H1 (cell line): ENCODE data around the gene ADGRG7. TPM values are rescaled to one million over a fixed set of nuclear protein-coding genes. Genes with fewer than 3 reads are reported as not detected.

Source experiments
- CTCF ChIA-PET: fragments of 300-600 bp; sonication (Branson Sonifier 250); formaldehyde crosslinking; loops from one replicate; lab custom pipeline; 2021; ENCODE audit not compliant: partially characterized antibody; lab: Charles Lee
- POLR2A ChIA-PET: fragments of 300-600 bp; sonication (Branson Sonifier 250); formaldehyde crosslinking; loops from one replicate; lab custom pipeline; 2021; ENCODE audit warnings: inconsistent platforms; ENCODE audit not compliant: partially characterized antibody; lab: Charles Lee
- DNase-seq, 2 experiments: peaks; one replicate each; pipeline versions ENCODE4 v3.0.0 to v3.0.0-alpha.2; 2010 to 2022; ENCODE audit warnings: low spot score in 2 of 2, low read depth in 1 of 2, mixed read lengths in 1 of 2
- FAIRE-seq: peaks from 2 replicates; lab custom pipeline; 2011; peaks lifted over from hg19 to GRCh38; lab: Jason Lieb, UNC
- H2AFZ ChIP-seq: 2 replicates; pipeline ENCODE4 v1.8.1; 2012; ENCODE audit warnings: low read length, inconsistent platforms
- H2AK5ac ChIP-seq: 2 replicates; pipeline ENCODE4 v1.6.1; 2013; ENCODE audit warnings: low read depth, low read length
- H2BK120ac ChIP-seq: replicated peaks from 2 replicates; pipeline ENCODE3; 2013; ENCODE audit warnings: low read depth, low read length, inconsistent platforms
- H2BK12ac ChIP-seq: 2 replicates; pipeline ENCODE4 v1.6.1; 2013; ENCODE audit warnings: low read depth, low read length
- H2BK15ac ChIP-seq: 2 replicates; pipeline ENCODE4 v1.6.1; 2013; ENCODE audit warnings: low read length
- H2BK20ac ChIP-seq: 2 replicates; pipeline ENCODE4 v1.6.1; 2013; ENCODE audit warnings: low read length
- H2BK5ac ChIP-seq: 2 replicates; pipeline ENCODE4 v1.6.1; 2013; ENCODE audit warnings: low read depth, low read length
- H3K14ac ChIP-seq: 2 replicates; pipeline ENCODE4 v1.6.1; 2013; ENCODE audit warnings: inconsistent platforms; ENCODE audit not compliant: insufficient read length
- H3K18ac ChIP-seq: 2 replicates; pipeline ENCODE4 v1.6.1; 2013; ENCODE audit warnings: low read length; ENCODE audit errors: extremely low read depth
- H3K23ac ChIP-seq: 2 replicates; pipeline ENCODE4 v1.6.1; 2013; ENCODE audit warnings: inconsistent platforms; ENCODE audit not compliant: insufficient read length
- H3K23me2 ChIP-seq: 2 replicates; pipeline ENCODE4 v1.6.1; 2013; ENCODE audit warnings: low read depth, low read length
- H3K27ac ChIP-seq: 2 replicates; pipeline ENCODE4 v1.6.1; 2011; ENCODE audit warnings: low read depth, low read length, inconsistent platforms
- H3K27me3 ChIP-seq, 4 experiments: replicated peaks in 1 of 4; 1 replicate in 1 of 4; 2 replicates in 3 of 4; pipeline versions ENCODE4 v1.6.1 to v1.8.1; 2011 to 2013; ENCODE audit warnings: low read length in 3 of 4, mild to moderate bottlenecking in 3 of 4, inconsistent platforms in 2 of 4, mixed read lengths in 2 of 4, moderate library complexity in 1 of 4; ENCODE audit not compliant: control insufficient read depth in 3 of 4, insufficient read depth in 3 of 4; ENCODE audit errors: extremely low read depth in 1 of 4
- H3K36me3 ChIP-seq, 4 experiments: 2 replicates each; pipeline versions ENCODE4 v1.6.1 to v1.8.1; 2011 to 2013; ENCODE audit warnings: mild to moderate bottlenecking in 4 of 4, low read length in 3 of 4, moderate library complexity in 2 of 4, control low read depth in 1 of 4, inconsistent platforms in 1 of 4; ENCODE audit not compliant: insufficient read depth in 4 of 4, control insufficient read depth in 2 of 4
- H3K4ac ChIP-seq: replicated peaks from 2 replicates; pipeline ENCODE3; 2013; ENCODE audit warnings: low read length, low read depth, mixed read lengths, inconsistent platforms; ENCODE audit not compliant: insufficient read length
- H3K4me1 ChIP-seq, 4 experiments: replicated peaks in 1 of 4; 1 replicate in 1 of 4; 2 replicates in 3 of 4; pipeline versions ENCODE4 v1.6.1 to v1.8.1; 2011 to 2013; ENCODE audit warnings: low read length in 3 of 4, inconsistent platforms in 2 of 4, mixed read lengths in 1 of 4; ENCODE audit not compliant: insufficient read depth in 4 of 4, control insufficient read depth in 3 of 4
- H3K4me2 ChIP-seq, 2 experiments: 2 replicates each; pipeline versions ENCODE4 v1.6.1 to v1.8.1; 2011 to 2013; ENCODE audit warnings: low read depth in 2 of 2, low read length in 2 of 2, control low read depth in 1 of 2, inconsistent platforms in 1 of 2, mild to moderate bottlenecking in 1 of 2; ENCODE audit not compliant: insufficient read depth in 1 of 2
- H3K4me3 ChIP-seq, 4 experiments: fragments of 200-600, 300-600 bp in 1 of 4; sonication (generic), shearing (Covaris generic), sonication (Bioruptor Twin) in 1 of 4; 2 replicates each; pipeline versions ENCODE4 v1.5.1 to v1.8.1; 2011 to 2016; ENCODE audit warnings: low read length in 4 of 4, low read depth in 3 of 4, control low read depth in 2 of 4, inconsistent platforms in 2 of 4, mild to moderate bottlenecking in 2 of 4, mixed read lengths in 1 of 4, moderate library complexity in 1 of 4; ENCODE audit not compliant: insufficient read depth in 2 of 4; ENCODE audit errors: extremely low read depth in 1 of 4
- H3K56ac ChIP-seq: replicated peaks from 2 replicates; pipeline ENCODE3; 2013; ENCODE audit warnings: low read depth, mild to moderate bottlenecking, mixed read lengths, low read length, inconsistent platforms; ENCODE audit not compliant: insufficient read length
- H3K79me1 ChIP-seq: 2 replicates; pipeline ENCODE4 v1.6.1; 2013; ENCODE audit warnings: low read depth, low read length, control low read depth
- H3K79me2 ChIP-seq, 2 experiments: 2 replicates each; pipeline versions ENCODE4 v1.6.1 to v1.8.1; 2012 to 2013; ENCODE audit warnings: low read length in 2 of 2, mild to moderate bottlenecking in 2 of 2, inconsistent platforms in 1 of 2; ENCODE audit not compliant: insufficient read depth in 2 of 2, control insufficient read depth in 1 of 2
- H3K9ac ChIP-seq, 4 experiments: replicated peaks in 1 of 4; 1 replicate in 1 of 4; 2 replicates in 3 of 4; pipeline versions ENCODE4 v1.6.1 to v1.8.1; 2011 to 2013; ENCODE audit warnings: low read depth in 3 of 4, low read length in 3 of 4, control low read depth in 2 of 4, mild to moderate bottlenecking in 2 of 4, moderate library complexity in 2 of 4, inconsistent platforms in 1 of 4; ENCODE audit errors: extremely low read depth in 1 of 4
- H3K9me3 ChIP-seq, 2 experiments: 2 replicates each; pipeline versions ENCODE4 v1.6.1 to v1.8.1; 2012 to 2013; ENCODE audit warnings: mild to moderate bottlenecking in 2 of 2, moderate library complexity in 2 of 2, control low read depth in 1 of 2, inconsistent platforms in 1 of 2, low read depth in 1 of 2, low read length in 1 of 2, mixed read lengths in 1 of 2; ENCODE audit not compliant: insufficient read depth in 2 of 2
- H4K20me1 ChIP-seq, 2 experiments: replicated peaks in 1 of 2; 2 replicates each; pipeline versions ENCODE3 to v1.8.1; 2011 to 2013; ENCODE audit warnings: inconsistent platforms in 2 of 2, low read length in 2 of 2, mild to moderate bottlenecking in 1 of 2; ENCODE audit not compliant: insufficient read depth in 2 of 2, control insufficient read depth in 1 of 2
- H4K5ac ChIP-seq: 2 replicates; pipeline ENCODE4 v1.6.1; 2013; ENCODE audit warnings: low read length, low read depth, mixed read lengths, inconsistent platforms; ENCODE audit not compliant: insufficient read length
- H4K8ac ChIP-seq: 2 replicates; pipeline ENCODE4 v1.8.0; 2013; ENCODE audit warnings: mild to moderate bottlenecking, moderate library complexity, low read length, inconsistent platforms; ENCODE audit not compliant: insufficient read depth; ENCODE audit errors: extremely low read depth
- H4K91ac ChIP-seq: replicated peaks from 2 replicates; pipeline ENCODE3; 2013; ENCODE audit warnings: low read length, mixed read lengths, inconsistent platforms; ENCODE audit not compliant: insufficient read length
- ATF2 ChIP-seq: IDR thresholded peaks from 2 replicates; pipeline ENCODE4 v1.6.1; 2012; ENCODE audit warnings: low read length, inconsistent platforms
- BCL11A ChIP-seq, 2 experiments: IDR thresholded peaks; one replicate each; pipeline ENCODE4 v1.6.1; 2011; ENCODE audit warnings: low read depth in 2 of 2, low read length in 2 of 2, mild to moderate bottlenecking in 2 of 2
- CREB1 ChIP-seq: IDR thresholded peaks from 2 replicates; pipeline ENCODE4 v1.6.1; 2012; ENCODE audit warnings: inconsistent platforms
- JUN ChIP-seq: IDR thresholded peaks from 2 replicates; pipeline ENCODE4 v1.6.1; 2011; ENCODE audit warnings: low read depth, mild to moderate bottlenecking, improper control_type of control experiment, low read length
- JUND ChIP-seq: IDR thresholded peaks from 2 replicates; pipeline ENCODE4 v1.6.1; 2011; ENCODE audit warnings: mild to moderate bottlenecking, improper control_type of control experiment, low read length
- KDM4A ChIP-seq: IDR thresholded peaks from one replicate; pipeline ENCODE4 v1.7.1; 2012; ENCODE audit warnings: low read depth, mild to moderate bottlenecking, moderate library complexity, low read length, inconsistent platforms; ENCODE audit not compliant: severe bottlenecking
- TCF12 ChIP-seq: IDR thresholded peaks from 2 replicates; pipeline ENCODE4 v1.6.1; 2011; ENCODE audit warnings: low read depth, mild to moderate bottlenecking, low read length
- WGBS, 2 experiments: shearing (Covaris generic) in 1 of 2; methylation state at CpG; one replicate each; pipeline versions ENCODE4 v1.1.6 to v1.1.7; 2013 to 2015; ENCODE audit warnings: low lambda C conversion rate in 2 of 2, mixed read lengths in 2 of 2, inconsistent platforms in 1 of 2, low coverage in 1 of 2, missing lambda C conversion rate in 1 of 2; ENCODE audit not compliant: insufficient replicate concordance in 2 of 2, insufficient coverage in 1 of 2, insufficient read length in 1 of 2; ENCODE audit errors: extremely low coverage in 1 of 2, missing lambda C conversion rate in 1 of 2; 5-methylcytosine and 5-hydroxymethylcytosine counted together
- polyA plus RNA-seq, 7 experiments: library from polyadenylated mRNA; depleted of rRNA in 3 of 7; stranded (reverse) in 5 of 7; unstranded in 2 of 7; fragments of >200 nt in 5 of 7; fragments of 200-250 nt in 2 of 7; gene quantifications; 1 replicate in 5 of 7; 2 replicates in 1 of 7; 4 replicates in 1 of 7; pipeline versions ENCODE4 v1.2.1 to v1.2.3, GENCODE V29; 2011 to 2013; ENCODE audit warnings: missing spikeins in 2 of 7, mixed read lengths in 2 of 7
- total RNA-seq: library from RNA; stranded (reverse); fragmentation: NEBNext Ultra II Directional; extraction: Animal tissue kit (Norgen Biotek cat#: 25700); gene quantifications from 2 replicates; pipeline ENCODE4 v1.2.1, GENCODE V29; 2021

Gene ADGRG7
- total and polyA plus RNA-seq, 2 of the 8 experiments (the other 6 are each of a cell fraction or from before 2014, with no cell fraction given): not detected

DNA sequence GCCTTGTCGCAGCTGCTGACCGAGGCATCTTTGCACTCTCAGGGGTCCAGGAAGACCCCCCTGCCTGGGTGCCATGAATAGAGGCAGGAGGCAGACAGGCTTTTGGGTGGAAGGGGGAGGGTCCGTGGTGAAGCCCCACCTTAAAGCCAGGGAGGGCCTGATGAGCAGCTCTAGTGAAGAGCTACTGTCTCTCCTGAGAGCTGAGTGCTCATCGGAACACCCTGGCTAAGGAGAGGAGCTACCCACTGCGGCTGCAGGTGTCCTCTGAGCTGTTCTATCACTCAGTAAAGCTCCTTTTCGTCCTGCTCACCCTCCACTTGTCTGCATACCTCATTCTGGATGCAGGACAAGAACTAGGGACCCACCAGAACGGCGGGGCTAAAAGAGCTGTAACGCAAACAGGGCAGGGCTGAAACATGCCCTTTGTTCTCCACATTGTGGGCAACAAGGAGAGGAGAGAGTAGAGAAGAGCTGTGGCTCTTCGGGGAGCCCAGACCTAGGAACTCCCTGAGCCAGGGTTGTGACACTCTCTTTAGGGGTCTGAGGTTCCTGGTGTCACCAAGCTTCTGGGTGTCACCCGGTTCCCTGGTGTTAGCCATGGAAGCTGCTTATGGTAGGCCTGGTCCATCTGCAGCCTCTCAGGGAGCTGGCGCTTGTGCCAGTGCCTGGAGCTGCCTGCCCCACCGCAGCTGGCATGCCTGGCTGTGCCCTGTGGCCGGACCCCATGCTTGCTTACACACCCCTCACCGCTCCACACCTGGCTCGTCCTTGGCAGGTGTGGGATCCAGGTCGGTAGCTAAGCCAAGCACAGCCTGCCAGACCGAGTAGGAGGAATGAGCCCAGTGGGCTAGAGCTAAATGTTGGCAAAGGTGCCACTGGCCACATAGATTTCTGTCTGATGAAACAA is 73.7 kb downstream of the ADGRG7 start:
- Histone ChIP-seq H4K91ac (no peak overlapping the region), H3K4me3 (no peak overlapping the region), H3K27ac (no peak overlapping the region), H3K36me3 (no peaks in the 10 kb centered on the region), H3K23ac (no peak overlapping the region), H2AFZ (peak overlapping the region; percentile 87), H2AK5ac (no peak overlapping the region), H3K56ac (no peak overlapping the region), H2BK20ac (no peak overlapping the region), H2BK120ac (no peak overlapping the region), H4K20me1 (no peaks in the 10 kb centered on the region), H3K27me3 (no peaks in the 10 kb centered on the region), H3K14ac (no peak overlapping the region), H3K4ac (no peak overlapping the region), H3K18ac (no peak overlapping the region), H3K79me2 (no peaks in the 10 kb centered on the region), H3K9me3 (no peaks in the 10 kb centered on the region; a peak in 1 of 4 replicates), H3K23me2 (no peaks in the 10 kb centered on the region), H3K79me1 (no peaks in the 10 kb centered on the region), H3K4me1 (no peaks in the 10 kb centered on the region), H2BK15ac (no peak overlapping the region), H4K8ac (0 out of 2 replicates have a peak overlapping the region, but pooled peaks have one; percentile 25), H3K4me2 (no peak overlapping the region), H4K5ac (no peak overlapping the region), H3K9ac (no peak overlapping the region), H2BK5ac (no peak overlapping the region), H2BK12ac (no peak overlapping the region)
- ChIA-PET POLR2A (interaction anchor here (1.0 to 2.0 kb wide), 4 partner anchors 10 to 348 kb away, joined by 3 to 6 read pairs (median 4); partner anchors contain the start of gene LNP1), CTCF (interaction anchor here (0.7 kb wide), 1 partner anchor 15 kb away, joined by 3 read pairs; no protein-coding TSS in a partner anchor)
- WGBS, 2 experiments: 90% methylated on average over 18 of the region's 18 CpGs; no CpG with 5 or more reads in 1 of the 2 experiments
- TF ChIP-seq TCF12 (no peak), KDM4A (no peak), CREB1 (no peak), ATF2 (no peak), JUND (no peak), JUN (no peak), BCL11A (IDR thresholded peaks at IDR 0.05; ENCODE audit: low read depth in 2 of 2, low read length in 2 of 2) (no peak)
- no peak for DNase-seq
- FAIRE-seq: no peak
